ENCODE results near the gene IL13RA2.

IL13RA2 gene

GRCh38 chrX:115011428-115011827, 6.0 kb downstream of the IL13RA2 start:
- Histone ChIP-seq H3K4me3 (no peak overlapping the region), H3K27ac (no peak overlapping the region)

- Histone ChIP-seq H3K27ac (no peak overlapping the region), H3K4me3 (no peak overlapping the region)
These were observed 17.5 kb downstream of the IL13RA2 start for GRCh38 chrX:114999906-115000305.

DNA sequence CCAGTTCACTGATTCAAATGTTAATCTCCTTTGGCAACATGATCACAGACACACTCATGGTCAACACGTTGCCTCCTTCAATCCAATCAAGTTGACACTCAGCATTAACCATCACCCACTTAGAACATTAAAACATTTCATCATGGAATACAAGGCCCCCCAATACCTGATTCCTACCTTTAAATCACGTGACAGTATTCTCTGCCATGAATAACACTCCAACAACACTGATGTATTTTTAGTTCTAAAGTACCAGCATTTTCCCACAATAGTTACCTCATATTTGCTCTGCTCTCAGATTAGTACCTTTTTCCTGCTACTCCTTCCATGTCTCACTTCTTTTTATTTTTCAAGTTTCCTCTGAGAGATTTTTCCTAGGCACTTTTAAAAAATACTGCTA, 19.6 kb downstream of the IL13RA2 start:
- H3K4me3 ChIP-seq: no peak overlapping the region
- no peak overlapping the region for H3K27ac ChIP-seq

DNA sequence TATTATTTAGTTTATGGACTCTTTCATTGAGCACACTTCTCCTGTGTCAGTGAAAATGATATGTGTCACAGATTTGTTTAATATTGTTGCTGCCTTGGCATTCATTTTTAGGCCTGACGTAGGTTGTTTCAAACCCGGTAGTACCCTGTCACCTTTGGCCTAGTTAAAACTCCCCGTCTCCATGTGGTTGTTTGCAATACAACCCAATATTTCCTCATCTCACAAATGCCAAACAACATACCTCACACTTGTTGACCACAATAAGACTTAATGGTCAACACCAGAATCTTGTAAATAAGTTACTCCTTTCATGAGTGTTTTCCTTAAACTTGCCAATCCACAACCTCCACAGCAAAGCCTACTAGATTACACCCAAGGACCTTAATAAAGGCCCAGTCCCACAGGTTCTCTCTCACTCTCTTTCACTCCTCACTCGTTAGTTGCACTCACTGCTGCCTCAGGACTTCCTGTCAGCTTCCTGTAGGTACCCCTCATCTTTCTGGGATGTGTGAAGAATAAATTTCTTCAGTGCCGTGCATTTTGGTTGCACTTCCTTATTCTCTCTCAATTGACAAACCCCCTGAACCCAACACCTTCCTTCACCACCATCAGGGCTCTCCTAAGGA, 31.3 kb downstream of the IL13RA2 start:
- H3K4me3 ChIP-seq: no peak overlapping the region
- no peak overlapping the region for H3K27ac ChIP-seq

GRCh38 chrX:114976292-114976691, 41.1 kb downstream of the IL13RA2 start:
- Histone ChIP-seq H3K27ac (no peak overlapping the region), H3K4me3 (no peak overlapping the region)

DNA sequence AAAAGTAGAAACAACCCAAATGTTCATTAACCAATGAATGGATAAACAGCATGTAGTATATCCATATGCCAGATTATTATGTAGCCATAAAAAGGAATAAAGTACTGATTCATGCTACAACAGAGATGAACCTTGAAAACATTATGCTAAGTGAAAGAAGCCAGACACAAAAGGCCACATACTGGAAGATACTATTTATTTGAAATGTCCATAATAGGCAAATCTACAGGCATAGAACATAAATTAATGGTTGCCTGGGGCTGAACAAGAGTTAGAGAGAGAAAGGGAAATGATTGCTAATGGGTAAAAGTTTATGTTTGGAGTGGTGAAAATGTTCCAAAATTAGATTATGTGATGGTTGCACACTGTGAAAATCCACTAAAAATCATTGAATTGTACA, 44.4 kb downstream of the IL13RA2 start:
- Histone ChIP-seq H3K27ac (no peak overlapping the region), H3K4me3 (no peak overlapping the region)

DNA sequence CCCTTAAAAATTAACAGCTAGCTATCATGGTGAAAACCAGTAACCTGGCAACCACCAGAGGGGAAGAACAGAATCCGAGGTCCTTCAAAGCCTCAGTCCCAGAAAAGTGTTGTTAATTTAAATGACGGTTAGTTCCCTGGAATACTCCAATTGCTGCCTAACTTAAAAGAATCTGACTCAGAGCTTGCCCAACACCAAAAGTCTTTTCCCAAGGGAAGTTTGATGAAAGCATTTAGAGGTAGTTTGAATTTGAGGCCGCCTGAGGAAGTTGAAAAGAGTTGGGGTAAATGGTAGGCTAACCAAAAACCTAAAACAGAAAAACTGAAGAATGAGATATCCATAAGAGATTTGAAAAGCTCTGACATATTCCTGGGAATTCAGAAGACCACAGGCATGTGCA, 46.6 kb downstream of the IL13RA2 start:
- Histone ChIP-seq H3K4me3 (no peak overlapping the region), H3K27ac (no peak overlapping the region)

DNA sequence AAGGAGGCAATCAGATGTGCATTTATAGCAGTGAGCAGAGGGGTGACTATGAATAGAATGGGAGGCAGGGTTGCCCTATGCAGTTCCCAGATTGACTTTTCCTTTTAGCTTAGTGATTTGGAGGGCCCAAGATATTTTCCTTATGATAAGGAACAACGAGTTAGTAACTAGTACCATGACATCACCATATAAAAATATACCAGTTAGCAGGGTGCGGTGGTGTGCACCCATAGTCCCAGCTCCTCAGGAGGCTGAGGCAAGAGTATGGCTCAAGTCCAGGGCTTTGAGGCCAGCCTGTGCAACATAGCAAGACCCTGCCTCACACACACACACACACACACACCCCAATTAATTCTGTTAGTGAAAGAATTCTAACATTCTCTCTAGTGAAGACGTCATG, 53.0 kb downstream of the IL13RA2 start:
- H3K27ac ChIP-seq: no peak overlapping the region

DNA sequence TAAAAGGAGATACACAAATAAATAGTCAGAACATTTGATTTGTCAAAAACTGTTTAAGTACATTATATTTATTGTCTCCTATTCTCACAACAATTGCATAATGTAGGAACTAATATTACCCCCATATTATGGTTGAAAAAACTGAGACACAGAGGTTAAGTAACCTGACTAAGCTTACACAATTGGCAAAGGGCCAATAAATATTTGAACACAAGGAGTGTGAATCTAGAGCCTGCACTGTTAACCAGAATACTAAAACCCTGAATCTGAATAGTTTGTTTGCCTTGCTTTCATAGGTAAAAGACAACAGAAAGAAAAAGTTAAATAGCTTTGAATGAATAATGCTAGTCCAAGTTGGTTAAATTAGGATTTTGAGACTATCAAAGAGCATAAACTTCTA, 55.2 kb downstream of the IL13RA2 start:
- no peak overlapping the region for H3K27ac ChIP-seq
- H3K4me3 ChIP-seq: no peak overlapping the region

More for the DNA sequence above, 53.0 kb downstream of the IL13RA2 start:
- no peak overlapping the region for H3K4me3 ChIP-seq

- no peak overlapping the region for H3K27ac ChIP-seq
- H3K4me3 ChIP-seq: no peak overlapping the region
These were observed 57.7 kb downstream of the IL13RA2 start for GRCh38 chrX:114959729-114960128.

Measured in skin epidermis (tissue), 12 donors.